Keratinocyte (primary cell): ENCODE data around the gene HMGXB3. TPM values are rescaled to one million over a fixed set of nuclear protein-coding genes. Genes with fewer than 3 reads are reported as not detected.
A peak's percentile ranks its signal among the peaks of the same experiment; 100 is the strongest.

Experiments
- DNase-seq: peaks from one replicate; pipeline ENCODE4 v3.0.0-alpha.2; 2011; ENCODE audit warnings: low read depth, missing footprints, low spot score
- FAIRE-seq: peaks from 2 replicates; lab custom pipeline; 2011; peaks lifted over from hg19 to GRCh38; lab: Jason Lieb, UNC
- H2AFZ ChIP-seq: 2 replicates; pipeline ENCODE4 v1.6.0; 2012; ENCODE audit warnings: low read length, control low read depth, inconsistent platforms; ENCODE audit not compliant: control insufficient read depth
- H3K27ac ChIP-seq: 2 replicates; pipeline ENCODE4 v1.5.1; 2011; ENCODE audit warnings: low read length; ENCODE audit not compliant: control insufficient read depth, insufficient read depth
- H3K27me3 ChIP-seq: 3 replicates; pipeline ENCODE4 v1.6.0; 2011; ENCODE audit warnings: low read length; ENCODE audit not compliant: control insufficient read depth, insufficient read depth; ENCODE audit errors: extremely low read depth
- H3K36me3 ChIP-seq, 2 experiments: 2 replicates in 1 of 2; 3 replicates in 1 of 2; pipeline ENCODE4 v1.5.1; 2011; ENCODE audit warnings: low read length in 2 of 2, mild to moderate bottlenecking in 1 of 2; ENCODE audit not compliant: control insufficient read depth in 2 of 2, insufficient read depth in 2 of 2; ENCODE audit errors: extremely low read depth in 1 of 2
- H3K4me1 ChIP-seq: 3 replicates; pipeline ENCODE4 v1.5.1; 2011; ENCODE audit warnings: low read length; ENCODE audit not compliant: control insufficient read depth, insufficient read depth; ENCODE audit errors: extremely low read depth
- H3K4me2 ChIP-seq: 3 replicates; pipeline ENCODE4 v1.6.0; 2011; ENCODE audit warnings: low read depth, low read length; ENCODE audit not compliant: control insufficient read depth, insufficient read depth; ENCODE audit errors: extremely low read depth
- H3K4me3 ChIP-seq, 3 experiments: fragments of 200-600 bp in 1 of 3; sonication (generic) in 1 of 3; 2 replicates in 2 of 3; 3 replicates in 1 of 3; pipeline ENCODE4 v1.5.1; 2011 to 2016; ENCODE audit warnings: low read length in 3 of 3, mild to moderate bottlenecking in 3 of 3, control low read depth in 2 of 3, inconsistent platforms in 1 of 3, low read depth in 1 of 3, mixed read lengths in 1 of 3, mixed run types in 1 of 3, moderate library complexity in 1 of 3; ENCODE audit not compliant: control insufficient read depth in 2 of 3, insufficient read depth in 2 of 3; ENCODE audit errors: extremely low read depth in 1 of 3
- H3K79me2 ChIP-seq: 2 replicates; pipeline ENCODE4 v1.6.0; 2012; ENCODE audit warnings: low read length; ENCODE audit not compliant: control insufficient read depth, insufficient read depth
- H3K9ac ChIP-seq: 3 replicates; pipeline ENCODE4 v1.6.0; 2011; ENCODE audit warnings: low read length; ENCODE audit not compliant: control insufficient read depth, insufficient read depth; ENCODE audit errors: extremely low read depth
- H3K9me1 ChIP-seq: 3 replicates; pipeline ENCODE4 v1.6.0; 2011; ENCODE audit warnings: low read length; ENCODE audit not compliant: control insufficient read depth, insufficient read depth; ENCODE audit errors: extremely low read depth
- H3K9me3 ChIP-seq: 2 replicates; pipeline ENCODE4 v1.5.1; 2012; ENCODE audit warnings: low read depth, low read length; ENCODE audit not compliant: control insufficient read depth
- H4K20me1 ChIP-seq: 3 replicates; pipeline ENCODE4 v1.6.0; 2011; ENCODE audit warnings: low read length; ENCODE audit not compliant: control insufficient read depth, insufficient read depth; ENCODE audit errors: extremely low read depth
- CTCF ChIP-seq, 3 experiments: IDR thresholded peaks in 1 of 3; conservative IDR thresholded peaks in 1 of 3; optimal IDR thresholded peaks in 1 of 3; 2 replicates in 2 of 3; 3 replicates in 1 of 3; pipeline versions ENCODE3 to v1.5.1; 2011; ENCODE audit warnings: low read length in 3 of 3, mild to moderate bottlenecking in 3 of 3, moderate library complexity in 2 of 3, control low read depth in 1 of 3, inconsistent platforms in 1 of 3; ENCODE audit not compliant: insufficient read depth in 2 of 3; ENCODE audit errors: extremely low read depth in 1 of 3
- EZH2 ChIP-seq: IDR thresholded peaks from one replicate; pipeline ENCODE4 v1.6.1; 2012; ENCODE audit warnings: inconsistent platforms, mild to moderate bottlenecking, low read length, moderate library complexity
- dilution Hi-C: fragments of 300-500 bp; cut with MboI; formaldehyde crosslinking; loops from one replicate; pipeline ENCODE4 v1.7.0; 2020; ENCODE audit warnings: low sequenced_read_pairs; ENCODE audit not compliant: extremely low pct_ligation_motif_present
- polyA plus RNA-seq, 5 experiments: library from polyadenylated mRNA; depleted of rRNA in 3 of 5; stranded (reverse) in 3 of 5; stranded (forward) in 1 of 5; unstranded in 1 of 5; fragments of >200 nt; gene quantifications; 1 replicate in 1 of 5; 2 replicates in 3 of 5; 3 replicates in 1 of 5; pipeline versions ENCODE4 v1.2.1 to v1.2.3, GENCODE V29; 2011 to 2012; ENCODE audit warnings: missing spikeins in 2 of 5, low read depth in 1 of 5, low replicate concordance in 1 of 5

The HMGXB3 gene
- polyA plus RNA-seq, 1 donor (not counting 4 experiments of a cell fraction or from before 2014, with no cell fraction given) = 39.4 TPM

- H3K27me3 ChIP-seq = no peaks in the 10 kb centered on the region
- no peaks in the 10 kb centered on the region for H3K9me1 ChIP-seq
- H3K4me1 ChIP-seq = peaks cover 21% of the 10 kb centered on the region
- no peak overlapping the region for H3K9ac ChIP-seq
- TF ChIP-seq CTCF (optimal IDR thresholded peaks at IDR 0.05 in 1 of 3, IDR thresholded peaks at IDR 0.05 in 1 of 3, conservative IDR thresholded peaks at IDR 0.05 in 1 of 3; ENCODE audit: extremely low read depth in 1 of 3, insufficient read depth in 2 of 3, low read length in 3 of 3) (no peak), EZH2 (no peak)
- FAIRE-seq (peak; percentile 81), DNase-seq (no peak)
- dilution Hi-C loops = no loop called here
- peak overlapping the region; percentile 11 for H3K4me2 ChIP-seq
- no peak overlapping the region for H2AFZ ChIP-seq
- H3K36me3 ChIP-seq = peaks cover 47 to 52% of the 10 kb centered on the region in 2 experiments
- no peaks in the 10 kb centered on the region for H4K20me1 ChIP-seq
- no peaks in the 10 kb centered on the region for H3K9me3 ChIP-seq
- peak overlapping the region; percentile 32 for H3K27ac ChIP-seq
- peaks cover 6% of the 10 kb centered on the region for H3K79me2 ChIP-seq
- no peak overlapping the region for H3K4me3 ChIP-seq
These were observed 43.8 kb downstream of the HMGXB3 start for GRCh38 chr5:150044329-150044681.

GRCh38 chr5:150044712-150045111, 44.2 kb downstream of the HMGXB3 start:
- no peak overlapping the region for H3K4me2 ChIP-seq

More at GRCh38 chr5:150044712-150045111, 44.2 kb downstream of the HMGXB3 start:
- H3K4me3 ChIP-seq = no peak overlapping the region
- dilution Hi-C loops = no loop called here
- no peak overlapping the region for H2AFZ ChIP-seq
- H3K79me2 ChIP-seq = peaks cover 6% of the 10 kb centered on the region
- DNase-seq (no peak), FAIRE-seq (no peak)
- no peaks in the 10 kb centered on the region for H3K9me1 ChIP-seq
- peaks cover 24% of the 10 kb centered on the region for H3K4me1 ChIP-seq
- H3K27ac ChIP-seq = no peak overlapping the region
- no peaks in the 10 kb centered on the region for H4K20me1 ChIP-seq
- peaks cover 48 to 56% of the 10 kb centered on the region in 2 experiments for H3K36me3 ChIP-seq
- H3K9me3 ChIP-seq = no peaks in the 10 kb centered on the region
- TF ChIP-seq EZH2 = no peak
- TF ChIP-seq CTCF (optimal IDR thresholded peaks at IDR 0.05 in 1 of 3, IDR thresholded peaks at IDR 0.05 in 1 of 3, conservative IDR thresholded peaks at IDR 0.05 in 1 of 3; ENCODE audit: extremely low read depth in 1 of 3, insufficient read depth in 2 of 3, low read length in 3 of 3) = no peak
- H3K27me3 ChIP-seq = no peaks in the 10 kb centered on the region
- no peak overlapping the region for H3K9ac ChIP-seq
